Thyroid gland (tissue), 4 donors: ENCODE measurements around the gene CA5A.

ENCODE experiments used
- CTCF ChIP-seq, 6 experiments: fragments of 200-600 bp in 3 of 6; fragments of 450-650 bp in 3 of 6; sonication (generic) in 3 of 6; IDR thresholded peaks; one replicate each; pipeline ENCODE4 v1.5.1; 2016 to 2019; ENCODE audit warnings: antibody characterized with exemption in 6 of 6, mild to moderate bottlenecking in 2 of 6, inconsistent platforms in 1 of 6, moderate library complexity in 1 of 6
- POLR2A ChIP-seq, 2 donors: fragments of 450-650 bp; IDR thresholded peaks; one replicate each; pipeline ENCODE4 v1.6.1; 2017; ENCODE audit warnings: antibody characterized with exemption in 2 of 2, mild to moderate bottlenecking in 2 of 2, moderate library complexity in 1 of 2

GRCh38 chr16:87917503-87917902, 18.8 kb downstream of the CA5A start:
- TF ChIP-seq CTCF (IDR thresholded peaks at IDR 0.05) (no peak), POLR2A (IDR thresholded peaks at IDR 0.05) (no peak)
